Measurements from ENCODE around the gene RGS17. TPM values are rescaled to one million over a fixed set of nuclear protein-coding genes. Genes with fewer than 3 reads are reported as not detected.

The RGS17 gene
- total and polyA plus RNA-seq, 2 of the 13 experiments (the other 11 are each of a cell fraction or from before 2014, with no cell fraction given): 0.04 TPM; not detected in 1

DNA sequence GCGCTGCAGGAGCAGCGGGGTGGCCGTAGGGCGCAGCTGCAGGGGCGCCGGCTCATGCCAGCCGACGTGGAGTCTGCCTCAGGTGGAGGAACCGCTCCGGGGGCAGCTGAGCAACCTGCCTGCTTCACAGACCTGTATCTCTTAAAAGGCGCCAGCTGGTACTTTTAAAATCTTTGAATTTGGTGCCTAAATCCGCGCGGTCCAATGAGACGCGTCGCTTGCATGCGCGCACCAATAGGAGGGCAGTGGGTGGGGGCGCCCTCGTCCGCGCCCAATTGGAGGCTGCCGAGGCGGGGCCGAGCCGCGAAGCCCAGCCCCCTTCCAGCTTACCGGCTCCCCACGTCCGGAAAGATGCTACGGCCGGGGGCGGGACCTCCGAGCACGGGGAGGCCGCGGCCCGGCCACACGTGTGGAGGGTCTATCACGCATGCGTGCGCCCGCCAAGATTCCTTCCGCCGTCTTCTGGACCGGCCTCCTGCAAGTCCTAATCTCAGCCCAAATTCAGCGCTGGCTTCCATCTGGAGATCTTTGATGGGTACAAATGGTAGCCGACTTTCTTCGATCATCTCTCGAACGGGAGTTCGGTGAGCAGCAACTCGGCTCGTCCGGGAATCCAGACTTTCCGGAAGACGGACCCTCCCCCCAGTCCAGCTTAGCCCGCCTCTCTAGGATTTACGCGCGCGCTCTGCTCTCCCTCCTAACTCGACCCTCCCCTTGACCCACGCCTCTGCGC, 148.0 kb downstream of the RGS17 start, which contains the start of gene FBXO5 (continued):
- peak; percentile 93; the same call in 1 of the 2 replicates for TF ChIP-seq GLI4 (CRISPR knock-in tag; IDR thresholded peaks at IDR 0.05; ENCODE audit: borderline replicate concordance)
- peak; percentile 12; the same call in 1 of the 2 replicates for TF ChIP-seq RCOR2 (CRISPR knock-in tag; IDR thresholded peaks at IDR 0.05)
- TF ChIP-seq ZNF446 (CRISPR knock-in tag; IDR thresholded peaks at IDR 0.05): no peak; the same call in 1 of the 2 replicates
- TF ChIP-seq ARNT2 (CRISPR knock-in tag; IDR thresholded peaks at IDR 0.05; ENCODE audit: low read depth): peak; percentile 94
- TF ChIP-seq KDM6A (CRISPR knock-in tag; IDR thresholded peaks at IDR 0.05; ENCODE audit: low read depth): no peak
- TF ChIP-seq, protein P1, sequence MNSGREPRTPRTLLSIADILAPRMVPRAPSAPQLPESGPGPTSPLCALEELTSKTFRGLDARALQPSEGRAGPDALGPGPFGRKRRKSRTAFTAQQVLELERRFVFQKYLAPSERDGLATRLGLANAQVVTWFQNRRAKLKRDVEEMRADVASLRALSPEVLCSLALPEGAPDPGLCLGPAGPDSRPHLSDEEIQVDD (CRISPR knock-in tag; IDR thresholded peaks at IDR 0.05; ENCODE audit: borderline replicate concordance): no peak
- TF ChIP-seq ZNF563 (CRISPR knock-in tag; IDR thresholded peaks at IDR 0.05): peak; percentile 66; the same call in 1 of the 2 replicates
- no peak for TF ChIP-seq PHB2 (IDR thresholded peaks at IDR 0.05; ENCODE audit: partially characterized antibody)
- TF ChIP-seq, protein P2, sequence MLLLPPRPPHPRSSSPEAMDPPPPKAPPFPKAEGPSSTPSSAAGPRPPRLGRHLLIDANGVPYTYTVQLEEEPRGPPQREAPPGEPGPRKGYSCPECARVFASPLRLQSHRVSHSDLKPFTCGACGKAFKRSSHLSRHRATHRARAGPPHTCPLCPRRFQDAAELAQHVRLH (CRISPR knock-in tag; IDR thresholded peaks at IDR 0.05; ENCODE audit: borderline replicate concordance, low read depth): no peak
- peak; percentile 84; the same call in 1 of the 2 replicates for TF ChIP-seq REXO4 (CRISPR knock-in tag; IDR thresholded peaks at IDR 0.05; ENCODE audit: borderline replicate concordance)
- TF ChIP-seq AGO1 (IDR thresholded peaks at IDR 0.05; ENCODE audit: low read depth, low read length, poor library complexity, severe bottlenecking): no peak
- TF ChIP-seq AKAP8 (CRISPR knock-in tag; IDR thresholded peaks at IDR 0.05): no peak
- TF ChIP-seq, protein P3, sequence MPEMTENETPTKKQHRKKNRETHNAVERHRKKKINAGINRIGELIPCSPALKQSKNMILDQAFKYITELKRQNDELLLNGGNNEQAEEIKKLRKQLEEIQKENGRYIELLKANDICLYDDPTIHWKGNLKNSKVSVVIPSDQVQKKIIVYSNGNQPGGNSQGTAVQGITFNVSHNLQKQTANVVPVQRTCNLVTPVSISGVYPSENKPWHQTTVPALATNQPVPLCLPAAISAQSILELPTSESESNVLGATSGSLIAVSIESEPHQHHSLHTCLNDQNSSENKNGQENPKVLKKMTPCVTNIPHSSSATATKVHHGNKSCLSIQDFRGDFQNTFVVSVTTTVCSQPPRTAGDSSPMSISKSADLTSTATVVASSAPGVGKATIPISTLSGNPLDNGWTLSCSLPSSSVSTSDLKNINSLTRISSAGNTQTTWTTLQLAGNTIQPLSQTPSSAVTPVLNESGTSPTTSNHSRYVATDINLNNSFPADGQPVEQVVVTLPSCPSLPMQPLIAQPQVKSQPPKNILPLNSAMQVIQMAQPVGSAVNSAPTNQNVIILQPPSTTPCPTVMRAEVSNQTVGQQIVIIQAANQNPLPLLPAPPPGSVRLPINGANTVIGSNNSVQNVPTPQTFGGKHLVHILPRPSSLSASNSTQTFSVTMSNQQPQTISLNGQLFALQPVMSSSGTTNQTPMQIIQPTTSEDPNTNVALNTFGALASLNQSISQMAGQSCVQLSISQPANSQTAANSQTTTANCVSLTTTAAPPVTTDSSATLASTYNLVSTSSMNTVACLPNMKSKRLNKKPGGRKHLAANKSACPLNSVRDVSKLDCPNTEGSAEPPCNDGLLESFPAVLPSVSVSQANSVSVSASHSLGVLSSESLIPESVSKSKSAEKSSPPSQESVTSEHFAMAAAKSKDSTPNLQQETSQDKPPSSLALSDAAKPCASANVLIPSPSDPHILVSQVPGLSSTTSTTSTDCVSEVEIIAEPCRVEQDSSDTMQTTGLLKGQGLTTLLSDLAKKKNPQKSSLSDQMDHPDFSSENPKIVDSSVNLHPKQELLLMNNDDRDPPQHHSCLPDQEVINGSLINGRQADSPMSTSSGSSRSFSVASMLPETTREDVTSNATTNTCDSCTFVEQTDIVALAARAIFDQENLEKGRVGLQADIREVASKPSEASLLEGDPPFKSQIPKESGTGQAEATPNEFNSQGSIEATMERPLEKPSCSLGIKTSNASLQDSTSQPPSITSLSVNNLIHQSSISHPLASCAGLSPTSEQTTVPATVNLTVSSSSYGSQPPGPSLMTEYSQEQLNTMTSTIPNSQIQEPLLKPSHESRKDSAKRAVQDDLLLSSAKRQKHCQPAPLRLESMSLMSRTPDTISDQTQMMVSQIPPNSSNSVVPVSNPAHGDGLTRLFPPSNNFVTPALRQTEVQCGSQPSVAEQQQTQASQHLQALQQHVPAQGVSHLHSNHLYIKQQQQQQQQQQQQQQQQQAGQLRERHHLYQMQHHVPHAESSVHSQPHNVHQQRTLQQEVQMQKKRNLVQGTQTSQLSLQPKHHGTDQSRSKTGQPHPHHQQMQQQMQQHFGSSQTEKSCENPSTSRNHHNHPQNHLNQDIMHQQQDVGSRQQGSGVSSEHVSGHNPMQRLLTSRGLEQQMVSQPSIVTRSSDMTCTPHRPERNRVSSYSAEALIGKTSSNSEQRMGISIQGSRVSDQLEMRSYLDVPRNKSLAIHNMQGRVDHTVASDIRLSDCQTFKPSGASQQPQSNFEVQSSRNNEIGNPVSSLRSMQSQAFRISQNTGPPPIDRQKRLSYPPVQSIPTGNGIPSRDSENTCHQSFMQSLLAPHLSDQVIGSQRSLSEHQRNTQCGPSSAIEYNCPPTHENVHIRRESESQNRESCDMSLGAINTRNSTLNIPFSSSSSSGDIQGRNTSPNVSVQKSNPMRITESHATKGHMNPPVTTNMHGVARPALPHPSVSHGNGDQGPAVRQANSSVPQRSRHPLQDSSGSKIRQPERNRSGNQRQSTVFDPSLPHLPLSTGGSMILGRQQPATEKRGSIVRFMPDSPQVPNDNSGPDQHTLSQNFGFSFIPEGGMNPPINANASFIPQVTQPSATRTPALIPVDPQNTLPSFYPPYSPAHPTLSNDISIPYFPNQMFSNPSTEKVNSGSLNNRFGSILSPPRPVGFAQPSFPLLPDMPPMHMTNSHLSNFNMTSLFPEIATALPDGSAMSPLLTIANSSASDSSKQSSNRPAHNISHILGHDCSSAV (CRISPR knock-in tag; IDR thresholded peaks at IDR 0.05; ENCODE audit: borderline replicate concordance): peak; percentile 92; the same call in 1 of the 2 replicates
- TF ChIP-seq, protein P4, sequence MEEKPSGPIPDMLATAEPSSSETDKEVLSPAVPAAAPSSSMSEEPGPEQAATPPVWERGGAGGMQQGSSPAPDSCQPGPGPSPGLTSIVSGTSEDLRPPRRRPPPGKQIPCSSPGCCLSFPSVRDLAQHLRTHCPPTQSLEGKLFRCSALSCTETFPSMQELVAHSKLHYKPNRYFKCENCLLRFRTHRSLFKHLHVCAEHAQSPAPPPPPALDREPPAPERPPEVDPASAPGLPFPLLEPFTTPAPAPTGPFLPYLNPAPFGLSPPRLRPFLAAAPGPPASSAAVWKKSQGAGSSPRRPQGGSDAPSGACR (CRISPR knock-in tag; IDR thresholded peaks at IDR 0.05): no peak
- peak; percentile 65 for TF ChIP-seq SRY (CRISPR knock-in tag; IDR thresholded peaks at IDR 0.05)
